Common myeloid progenitor, CD34-positive (primary cell): ENCODE measurements around the gene ABCD1.

Experiments used
- CTCF ChIA-PET: fragments of 350-600 bp; sonication (Branson Sonifier 250); formaldehyde crosslinking; loops from one replicate; lab custom pipeline; 2021; ENCODE audit warnings: antibody characterized with exemption; lab: Charles Lee
- POLR2A ChIA-PET: fragments of 350-600 bp; sonication (Branson Sonifier 250); formaldehyde crosslinking; loops from one replicate; lab custom pipeline; 2021; ENCODE audit warnings: antibody characterized with exemption; lab: Charles Lee
- DNase-seq, 3 donors: peaks; one replicate each; pipeline versions ENCODE4 v3.0.0 to v3.0.0-alpha.2; 2013
- H3K27ac ChIP-seq, 2 experiments: 1 replicate in 1 of 2; 2 replicates in 1 of 2; pipeline ENCODE4 v1.7.0; 2013; ENCODE audit warnings: inconsistent platforms in 2 of 2, low read length in 2 of 2, mild to moderate bottlenecking in 2 of 2, low read depth in 1 of 2, moderate library complexity in 1 of 2; ENCODE audit not compliant: severe bottlenecking in 2 of 2, insufficient read depth in 1 of 2, poor library complexity in 1 of 2
- H3K27me3 ChIP-seq, 5 experiments: replicated peaks in 2 of 5; 1 replicate in 3 of 5; 2 replicates in 2 of 5; pipeline versions ENCODE4 v1.6.1 to v1.7.0; 2013; ENCODE audit warnings: low read length in 4 of 5, mild to moderate bottlenecking in 2 of 5, moderate library complexity in 2 of 5, inconsistent platforms in 1 of 5; ENCODE audit not compliant: insufficient read depth in 5 of 5, control insufficient read depth in 4 of 5
- H3K36me3 ChIP-seq, 4 experiments: 1 replicate in 2 of 4; 2 replicates in 2 of 4; pipeline versions ENCODE4 v1.6.1 to v1.7.0; 2013; ENCODE audit warnings: low read length in 3 of 4, control low read depth in 1 of 4, mild to moderate bottlenecking in 1 of 4; ENCODE audit not compliant: control insufficient read depth in 4 of 4, insufficient read depth in 4 of 4
- H3K4me1 ChIP-seq, 4 experiments: 1 replicate in 3 of 4; 2 replicates in 1 of 4; pipeline versions ENCODE4 v1.6.1 to v1.7.1; 2013; ENCODE audit warnings: low read length in 3 of 4, mild to moderate bottlenecking in 3 of 4, control low read depth in 1 of 4, inconsistent platforms in 1 of 4, moderate library complexity in 1 of 4; ENCODE audit not compliant: control insufficient read depth in 4 of 4, insufficient read depth in 4 of 4; ENCODE audit errors: control extremely low read depth in 1 of 4
- H3K4me3 ChIP-seq, 7 experiments: 1 replicate in 4 of 7; 2 replicates in 3 of 7; pipeline versions ENCODE4 v1.5.1 to v1.7.0; 2013; ENCODE audit warnings: mild to moderate bottlenecking in 7 of 7, low read length in 6 of 7, moderate library complexity in 6 of 7, inconsistent platforms in 2 of 7, low read depth in 2 of 7, control low read depth in 1 of 7; ENCODE audit not compliant: insufficient read depth in 4 of 7, control insufficient read depth in 1 of 7; ENCODE audit errors: extremely low read depth in 1 of 7
- H3K9me3 ChIP-seq, 5 experiments: 1 replicate in 4 of 5; 2 replicates in 1 of 5; pipeline versions ENCODE4 v1.6.1 to v1.7.1; 2013; ENCODE audit warnings: low read length in 4 of 5, mild to moderate bottlenecking in 2 of 5, inconsistent platforms in 1 of 5, low read depth in 1 of 5, moderate library complexity in 1 of 5; ENCODE audit not compliant: control insufficient read depth in 4 of 5, insufficient read depth in 2 of 5; ENCODE audit errors: control extremely low read depth in 1 of 5
- WGBS: methylation state at CpG from one replicate; pipeline ENCODE4 v1.1.5; 2013; ENCODE audit not compliant: insufficient coverage; 5-methylcytosine and 5-hydroxymethylcytosine counted together

The ABCD1 gene

DNA sequence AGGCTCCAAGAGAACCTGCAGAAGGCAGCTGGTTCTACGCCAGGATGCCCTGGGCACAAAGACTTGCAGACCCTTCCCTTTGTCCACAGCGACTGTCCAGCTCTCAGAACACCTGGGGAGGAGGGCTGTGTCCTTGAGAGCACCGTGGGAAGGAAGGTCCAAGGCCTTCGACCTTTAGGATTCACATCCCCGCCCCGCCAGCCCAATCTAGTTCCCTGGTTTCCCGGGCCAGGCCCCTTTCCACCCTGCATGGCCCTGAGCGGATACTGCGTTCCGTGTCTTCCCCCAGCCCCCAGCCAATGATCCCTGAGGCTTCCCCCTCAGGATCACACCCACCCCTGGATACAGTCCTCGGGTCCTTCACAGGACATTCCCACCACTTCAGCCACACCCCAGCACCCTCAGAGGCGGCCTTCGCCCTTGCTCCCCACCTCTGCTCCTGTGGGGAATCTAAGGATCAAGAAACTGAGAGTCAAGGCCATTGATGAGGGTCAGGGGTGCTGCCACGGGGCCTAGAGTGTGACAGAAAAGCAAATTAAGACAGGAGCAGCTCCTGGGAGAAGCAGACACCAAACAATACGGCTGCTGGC, 9.1 kb downstream of the ABCD1 start:
- POLR2A ChIA-PET = no interaction called here
- CTCF ChIA-PET = no interaction called here
- no peak overlapping the region for H3K27ac ChIP-seq
- WGBS = 93% methylated on average over 11 of the region's 15 CpGs
- no peak for DNase-seq
- peaks cover 0 to 5% (median 0%) of the 10 kb centered on the region in 5 experiments for H3K27me3 ChIP-seq
- peaks cover 0 to 12% (median 0%) of the 10 kb centered on the region in 5 experiments for H3K9me3 ChIP-seq
- peaks cover 0 to 7% (median 0%) of the 10 kb centered on the region in 4 experiments for H3K36me3 ChIP-seq
- H3K4me3 ChIP-seq = no peak overlapping the region
- H3K4me1 ChIP-seq = no peaks in the 10 kb centered on the region

DNA sequence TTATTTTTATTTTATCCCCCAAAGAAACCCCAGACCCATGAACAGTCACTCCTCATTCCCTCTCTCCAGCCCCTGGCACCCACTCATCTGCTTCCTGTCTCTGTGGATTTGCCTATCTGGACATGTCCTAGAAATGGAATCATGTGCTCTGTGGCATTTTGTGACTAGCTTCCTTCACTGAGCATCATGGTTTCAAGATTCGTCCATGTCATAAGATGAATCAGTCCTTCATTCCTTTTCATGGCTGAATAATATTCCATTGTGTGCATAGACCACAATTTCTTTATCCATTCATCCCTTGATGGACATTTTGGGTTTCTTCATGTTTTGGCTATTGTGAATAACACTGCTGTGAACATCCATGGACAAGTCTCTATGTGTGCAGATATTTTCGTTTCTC, 10.2 kb downstream of the ABCD1 start:
- Histone ChIP-seq H3K27ac (no peak overlapping the region), H3K4me1 (no peaks in the 10 kb centered on the region), H3K27me3 (no peaks in the 10 kb centered on the region), H3K9me3 (peaks cover 0 to 12% (median 0%) of the 10 kb centered on the region in 5 experiments), H3K4me3 (no peak overlapping the region), H3K36me3 (peaks cover 0 to 4% (median 0%) of the 10 kb centered on the region in 4 experiments)
- DNase-seq = no peak
- WGBS = 100% methylated on average over 2 of the region's 2 CpGs
- ChIA-PET POLR2A (no interaction called here), CTCF (interaction anchor here (0.7 to 1.6 kb wide), 2 partner anchors 9 to 201 kb away, joined by 4 to 6 read pairs; no protein-coding TSS in a partner anchor)

DNA sequence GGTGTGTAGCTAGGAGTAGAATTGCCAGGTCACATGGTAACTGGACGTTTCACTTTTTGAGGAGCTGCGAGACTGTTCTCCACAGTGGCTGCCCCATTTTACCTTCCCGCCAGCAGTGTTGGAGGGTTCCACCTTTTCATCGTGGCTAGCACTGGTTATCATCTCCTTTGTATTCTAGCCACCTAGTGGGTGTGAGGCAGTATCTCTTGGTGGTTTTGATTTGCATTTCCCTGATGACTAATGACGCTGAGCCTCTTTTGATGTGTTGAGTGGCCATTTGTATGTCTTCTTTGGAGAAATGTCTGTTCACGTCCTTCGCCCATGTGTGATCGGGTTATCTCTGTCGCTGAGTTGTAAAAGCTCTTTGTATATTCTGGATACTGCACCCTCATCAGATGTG, 10.6 kb downstream of the ABCD1 start:
- ChIA-PET POLR2A (no interaction called here), CTCF (interaction anchor here (1.6 kb wide), 1 partner anchor 9 kb away, joined by 6 read pairs; no protein-coding TSS in a partner anchor)
- Histone ChIP-seq H3K36me3 (peaks cover 0 to 4% (median 0%) of the 10 kb centered on the region in 4 experiments), H3K9me3 (peaks cover 0 to 12% (median 0%) of the 10 kb centered on the region in 5 experiments), H3K27ac (no peak overlapping the region), H3K4me3 (no peak overlapping the region), H3K4me1 (peaks cover 0 to 3% (median 0%) of the 10 kb centered on the region in 4 experiments), H3K27me3 (no peaks in the 10 kb centered on the region)
- WGBS = 93% methylated on average over 6 of the region's 9 CpGs
- peak in 2 of 3 donors; percentile 15 to 18 for DNase-seq

DNA sequence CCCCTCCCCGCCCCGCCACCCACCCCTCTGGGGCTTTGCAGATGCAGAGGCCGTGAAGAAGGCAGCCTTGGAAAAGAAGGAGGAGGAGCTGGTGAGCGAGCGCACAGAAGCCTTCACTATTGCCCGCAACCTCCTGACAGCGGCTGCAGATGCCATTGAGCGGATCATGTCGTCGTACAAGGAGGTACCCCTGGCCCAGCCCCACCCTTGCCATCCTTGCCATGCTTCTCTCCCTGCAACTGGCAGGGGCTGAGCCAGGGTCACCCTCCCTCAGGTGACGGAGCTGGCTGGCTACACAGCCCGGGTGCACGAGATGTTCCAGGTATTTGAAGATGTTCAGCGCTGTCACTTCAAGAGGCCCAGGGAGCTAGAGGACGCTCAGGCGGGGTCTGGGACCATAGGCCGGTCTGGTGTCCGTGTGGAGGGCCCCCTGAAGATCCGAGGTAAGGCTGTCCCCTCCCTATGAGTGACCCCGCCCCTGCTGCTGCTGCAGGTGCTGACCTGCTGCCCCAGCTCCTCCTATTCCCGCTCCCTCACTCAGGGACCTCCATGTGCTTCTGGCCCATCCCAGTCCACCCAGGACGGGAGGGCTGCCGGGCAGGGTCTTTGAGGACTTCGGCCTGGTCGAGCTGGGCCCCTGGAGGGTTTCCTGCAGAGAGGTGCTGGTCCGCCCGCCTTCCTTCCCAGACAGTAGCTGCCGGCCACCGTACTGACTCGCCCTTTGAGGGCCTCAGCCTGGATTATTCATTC, 11.6 kb downstream of the ABCD1 start:
- Histone ChIP-seq H3K27ac (no peak overlapping the region), H3K4me1 (peaks cover 0 to 4% (median 0%) of the 10 kb centered on the region in 4 experiments), H3K27me3 (no peaks in the 10 kb centered on the region), H3K9me3 (peaks cover 0 to 12% (median 0%) of the 10 kb centered on the region in 5 experiments), H3K36me3 (peaks cover 0 to 4% (median 0%) of the 10 kb centered on the region in 4 experiments), H3K4me3 (no peak overlapping the region)
- DNase-seq = no peak
- 91% methylated on average over 25 of the region's 30 CpGs for WGBS
- ChIA-PET POLR2A (interaction anchor here (0.6 kb wide), 1 partner anchor 19 kb away, joined by 4 read pairs; no protein-coding TSS in a partner anchor), CTCF (interaction anchor here (0.6 to 1.6 kb wide), 2 partner anchors 10 to 193 kb away, joined by 3 to 6 read pairs; no protein-coding TSS in a partner anchor)

DNA sequence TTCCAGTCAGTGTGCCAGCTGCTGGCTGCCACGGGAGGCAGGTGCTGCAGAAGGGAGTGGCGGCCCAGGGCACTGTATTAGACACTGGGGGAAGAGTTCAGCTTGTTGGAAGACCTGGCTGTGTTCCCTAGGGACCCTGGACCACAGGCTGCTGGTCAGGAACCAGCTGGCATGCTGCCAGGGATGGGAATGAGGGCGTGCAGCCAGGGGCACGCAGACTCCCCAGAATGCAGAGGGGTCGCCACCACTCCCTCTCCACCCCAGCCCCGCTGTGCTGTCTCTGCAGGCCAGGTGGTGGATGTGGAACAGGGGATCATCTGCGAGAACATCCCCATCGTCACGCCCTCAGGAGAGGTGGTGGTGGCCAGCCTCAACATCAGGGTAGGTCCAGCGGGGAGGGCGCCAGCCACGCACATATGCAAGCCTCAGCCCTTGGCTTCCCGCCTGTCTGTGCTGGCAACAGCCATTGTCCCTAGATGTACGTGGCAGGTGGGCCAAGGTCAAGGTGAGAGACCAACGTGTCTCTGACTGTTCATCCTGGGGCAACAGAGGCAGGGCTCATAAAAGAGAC, 12.3 kb downstream of the ABCD1 start:
- no peak overlapping the region for H3K4me3 ChIP-seq
- POLR2A ChIA-PET = no interaction called here
- peaks cover 0 to 4% (median 0%) of the 10 kb centered on the region in 4 experiments for H3K4me1 ChIP-seq
- H3K27me3 ChIP-seq = no peaks in the 10 kb centered on the region
- peaks cover 0 to 7% (median 0%) of the 10 kb centered on the region in 5 experiments for H3K9me3 ChIP-seq
- no peak for DNase-seq
- H3K36me3 ChIP-seq = peaks cover 0 to 4% (median 0%) of the 10 kb centered on the region in 4 experiments
- 91% methylated on average over 13 of the region's 15 CpGs for WGBS
- H3K27ac ChIP-seq = no peak overlapping the region
- CTCF ChIA-PET = interaction anchor here (0.6 kb wide), 1 partner anchor 193 kb away, joined by 3 read pairs; no protein-coding TSS in a partner anchor

DNA sequence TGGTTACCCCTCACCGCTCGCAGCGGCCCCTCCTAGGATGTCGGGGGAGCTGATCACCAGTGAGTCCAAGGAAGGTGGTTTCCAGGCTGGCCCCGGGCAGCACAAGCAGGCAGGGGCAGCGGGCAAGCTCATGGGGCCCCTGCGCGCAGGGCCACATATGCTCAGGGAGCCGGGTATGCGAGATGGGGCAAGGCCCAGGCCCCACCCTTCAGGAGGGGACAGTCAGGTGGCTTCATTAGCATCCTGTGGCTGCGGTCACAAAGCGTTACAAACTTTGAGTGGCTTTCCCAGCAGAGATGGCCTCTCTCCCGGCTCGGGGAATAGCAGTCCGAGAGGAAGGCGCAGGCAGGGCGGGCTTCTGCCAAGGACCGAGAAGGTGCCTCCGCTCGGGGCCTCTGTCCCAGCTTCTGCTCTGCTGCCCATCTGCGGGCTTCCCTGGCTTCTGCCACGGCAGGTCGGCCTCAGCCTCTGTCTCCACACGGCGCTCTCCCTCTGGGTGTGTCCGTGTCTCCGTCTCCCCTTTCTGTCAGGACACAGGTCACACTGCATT, 13.5 kb downstream of the ABCD1 start:
- Histone ChIP-seq H3K36me3 (peaks cover 0 to 4% (median 0%) of the 10 kb centered on the region in 4 experiments), H3K9me3 (no peaks in the 10 kb centered on the region), H3K4me3 (no peak overlapping the region), H3K27ac (no peak overlapping the region), H3K27me3 (no peaks in the 10 kb centered on the region), H3K4me1 (peaks cover 0 to 4% (median 0%) of the 10 kb centered on the region in 4 experiments)
- CTCF ChIA-PET = no interaction called here
- POLR2A ChIA-PET = no interaction called here
- 93% methylated on average over 18 of the region's 27 CpGs for WGBS
- no peak for DNase-seq
